Gastroesophageal sphincter (tissue), 4 donors: Measurements from ENCODE around the gene PNCK. TPM values are rescaled to one million over a fixed set of nuclear protein-coding genes. Genes with fewer than 3 reads are reported as not detected.
A peak's percentile ranks its signal among the peaks of the same experiment; 100 is the strongest.

Source experiments
- ATAC-seq: fragments of 150-250 bp; one replicate; pipeline ENCODE4 v1.9.1; 2016; ENCODE audit warnings: mild to moderate bottlenecking, moderate library complexity
- H3K27ac ChIP-seq, 4 donors: fragments of 200-600 bp; sonication (generic) in 3 of 4; 1 replicate in 3 of 4; 2 replicates in 1 of 4; pipeline ENCODE4 v1.5.1; 2016 to 2019
- H3K27me3 ChIP-seq: fragments of 200-600 bp; sonication (generic); one replicate; pipeline ENCODE4 v1.5.1; 2019
- H3K36me3 ChIP-seq, 2 donors: fragments of 200-600 bp; sonication (generic); one replicate each; pipeline ENCODE4 v1.5.1; 2019; ENCODE audit warnings: control low read depth in 1 of 2
- H3K4me1 ChIP-seq, 3 donors: fragments of 200-600 bp; sonication (generic); 1 replicate in 2 of 3; 2 replicates in 1 of 3; pipeline ENCODE4 v1.5.1; 2016 to 2019; ENCODE audit warnings: control low read depth in 2 of 3
- H3K4me3 ChIP-seq, 2 donors: fragments of 200-600 bp; sonication (generic); one replicate each; pipeline ENCODE4 v1.5.1; 2019; ENCODE audit warnings: mild to moderate bottlenecking in 1 of 2, moderate library complexity in 1 of 2
- H3K9me3 ChIP-seq, 3 donors: fragments of 200-600 bp; sonication (generic); one replicate each; pipeline ENCODE4 v1.5.1; 2017 to 2019; ENCODE audit warnings: control low read depth in 2 of 3
- CTCF ChIP-seq, 4 experiments: fragments of 200-600 bp in 2 of 4; fragments of 450-650 bp in 2 of 4; sonication (generic) in 1 of 4; IDR thresholded peaks; one replicate each; pipeline ENCODE4 v1.5.1; 2017 to 2019; ENCODE audit warnings: antibody characterized with exemption in 4 of 4, mild to moderate bottlenecking in 2 of 4, moderate library complexity in 2 of 4
- EP300 ChIP-seq: sonication (generic); formaldehyde crosslinking; IDR thresholded peaks from one replicate; pipeline ENCODE4 v1.6.1; 2017; ENCODE audit warnings: antibody characterized with exemption, mild to moderate bottlenecking
- POLR2A ChIP-seq, 2 donors: fragments of 450-650 bp; IDR thresholded peaks; one replicate each; pipeline ENCODE4 v1.6.1; 2017; ENCODE audit warnings: antibody characterized with exemption in 2 of 2, mild to moderate bottlenecking in 2 of 2, moderate library complexity in 1 of 2
- POLR2AphosphoS5 ChIP-seq: sonication (generic); formaldehyde crosslinking; IDR thresholded peaks from one replicate; pipeline ENCODE4 v1.6.1; 2017; ENCODE audit warnings: antibody characterized with exemption
- WGBS, 2 donors: methylation state at CpG; one replicate each; pipeline ENCODE4 v1.1.5; 2018; ENCODE audit warnings: low coverage in 1 of 2; 5-methylcytosine and 5-hydroxymethylcytosine counted together
- total RNA-seq, 4 donors: library from RNA; depleted of rRNA; stranded (reverse); fragments of >200 nt; gene quantifications; one replicate each; pipeline ENCODE4 v1.1.0, GENCODE V29; 2016

The PNCK gene
- 10 to 100 TPM; 14.4 to 55.9 (median 30.1) TPM for total RNA-seq

- Histone ChIP-seq H3K4me1 (peaks cover 0 to 7% (median 0%) of the 10 kb centered on the region in 3 donors), H3K27ac (peak within 1 kb of the TSS in 3 of 4 donors; percentile 72 to 79 (median 73)), H3K27me3 (peaks cover 9% of the 10 kb centered on the region), H3K4me3 (peak within 1 kb of the TSS; percentile 18 to 48), H3K9me3 (no peaks in the 10 kb centered on the region), H3K36me3 (no peaks in the 10 kb centered on the region)
- TF ChIP-seq EP300 = no peak
- TF ChIP-seq POLR2AphosphoS5 = no peak
- TF ChIP-seq CTCF (IDR thresholded peaks at IDR 0.05) = peak in 1 of 4 experiments; percentile 35
- no peak for TF ChIP-seq POLR2A (IDR thresholded peaks at IDR 0.05)
- 70% methylated on average over 2 of the region's 98 CpGs; no CpG with 5 or more reads in 1 of the 2 donors for WGBS, 2 donors
- ATAC-seq = peak; percentile 49
Measured at GRCh38 chrX:153673428-153674218, at the start of gene PNCK. Gene PNCK (minus strand): TSS chrX:153673813. CDS start chrX:153673076, 737 bp downstream.

GRCh38 chrX:153722704-153723350 is 49.2 kb upstream of the PNCK start:
- TF ChIP-seq EP300 (no peak), POLR2A (IDR thresholded peaks at IDR 0.05) (no peak), POLR2AphosphoS5 (no peak), CTCF (IDR thresholded peaks at IDR 0.05) (no peak)
- WGBS, 2 donors = 67 to 87% methylated on average over 3 of the region's 12 CpGs
- Histone ChIP-seq H3K36me3 (peaks cover 0 to 33% of the 10 kb centered on the region in 2 donors), H3K4me3 (peak overlapping the region; percentile 76 to 81), H3K27ac (peak overlapping the region; percentile 80 to 91 (median 87)), H3K4me1 (peaks cover 0 to 46% (median 29%) of the 10 kb centered on the region in 3 donors), H3K27me3 (no peaks in the 10 kb centered on the region), H3K9me3 (no peaks in the 10 kb centered on the region)
- ATAC-seq = no peak

- Histone ChIP-seq H3K36me3 (peaks cover 0 to 50% of the 10 kb centered on the region in 2 donors), H3K27ac (no peak overlapping the region), H3K9me3 (no peaks in the 10 kb centered on the region), H3K4me1 (peaks cover 0 to 15% (median 6%) of the 10 kb centered on the region in 3 donors), H3K27me3 (no peaks in the 10 kb centered on the region), H3K4me3 (no peak overlapping the region)
- WGBS, 2 donors = 80% methylated on average over 1 of the region's 2 CpGs; no CpG with 5 or more reads in 1 of the 2 donors
- no peak for ATAC-seq
- TF ChIP-seq CTCF (IDR thresholded peaks at IDR 0.05) = no peak
- TF ChIP-seq POLR2A (IDR thresholded peaks at IDR 0.05) = no peak
- TF ChIP-seq POLR2AphosphoS5 = no peak
- no peak for TF ChIP-seq EP300
Measured at GRCh38 chrX:153719701-153720100, 46.1 kb upstream of the PNCK start.

- no peak for ATAC-seq
- 67% methylated on average over 1 of the region's 2 CpGs; no CpG with 5 or more reads in 1 of the 2 donors for WGBS, 2 donors
Measured at GRCh38 chrX:153719238-153719637, 45.6 kb upstream of the PNCK start.

More at GRCh38 chrX:153719238-153719637, 45.6 kb upstream of the PNCK start:
- Histone ChIP-seq H3K9me3 (no peaks in the 10 kb centered on the region), H3K36me3 (peaks cover 0 to 55% of the 10 kb centered on the region in 2 donors), H3K27me3 (no peaks in the 10 kb centered on the region), H3K4me3 (no peak overlapping the region), H3K4me1 (peaks cover 0 to 15% (median 6%) of the 10 kb centered on the region in 3 donors), H3K27ac (no peak overlapping the region)
- TF ChIP-seq CTCF (IDR thresholded peaks at IDR 0.05) (no peak), POLR2AphosphoS5 (no peak), POLR2A (IDR thresholded peaks at IDR 0.05) (no peak), EP300 (no peak)
